Activated naive CD4-positive, alpha-beta T cell treated with anti-CD3 and anti-CD28 coated beads for 36 hours (primary cell): Measurements from ENCODE around the gene PKN2. TPM values are rescaled to one million over a fixed set of nuclear protein-coding genes. Genes with fewer than 3 reads are reported as not detected.

Source experiments
- CTCF ChIA-PET: fragments of 350-600 bp; sonication (Branson Sonifier 250); formaldehyde crosslinking; loops from one replicate; lab custom pipeline; 2021; ENCODE audit warnings: antibody characterized with exemption; lab: Charles Lee
- DNase-seq: peaks from one replicate; pipeline ENCODE4 v3.0.0-alpha.2; 2020
- H3K27ac Mint-ChIP-seq: one replicate; pipeline ENCODE4 v1.8.0; 2021; ENCODE audit warnings: mild to moderate bottlenecking, mixed read lengths
- H3K27me3 Mint-ChIP-seq: one replicate; pipeline ENCODE4 v1.8.0; 2021; ENCODE audit warnings: low read depth, mixed read lengths
- H3K36me3 Mint-ChIP-seq: one replicate; pipeline ENCODE4 v1.8.0; 2021; ENCODE audit warnings: low read depth, mixed read lengths
- H3K4me1 Mint-ChIP-seq: one replicate; pipeline ENCODE4 v1.8.0; 2021; ENCODE audit warnings: low read depth, mixed read lengths
- H3K4me3 Mint-ChIP-seq: one replicate; pipeline ENCODE4 v1.8.0; 2021; ENCODE audit warnings: mild to moderate bottlenecking, moderate library complexity, mixed read lengths
- H3K9me3 Mint-ChIP-seq: one replicate; pipeline ENCODE4 v1.8.0; 2021; ENCODE audit warnings: mixed read lengths
- intact Hi-C: fragments of 100-400 bp; cut with micrococcal nuclease; formaldehyde crosslinking; loops from one replicate; pipeline ENCODE4 v1.15.1; 2023
- total RNA-seq, 2 experiments: library from RNA; stranded (reverse); gene quantifications; one replicate each; pipeline ENCODE4 v1.2.3, GENCODE V29; 2021

Gene PKN2
- total RNA-seq, 2 experiments from 2014 or later, result 17.2 to 17.9 TPM

GRCh38 chr1:88655685-88656299 is 28.3 kb upstream of the PKN2 start:
- H3K36me3 Mint-ChIP-seq, result no peaks in the 10 kb centered on the region
- CTCF ChIA-PET, result interaction anchor here (0.6 to 5.8 kb wide), 16 partner anchors 9 to 1956 kb away, joined by 3 to 63 read pairs (median 6); partner anchors contain the start of gene PKN2
- H3K9me3 Mint-ChIP-seq, result no peaks in the 10 kb centered on the region
- H3K27ac Mint-ChIP-seq, result no peak overlapping the region
- peaks cover 14% of the 10 kb centered on the region for H3K4me1 Mint-ChIP-seq
- intact Hi-C loops, result loop anchor here (1.0 to 5.0 kb wide), 5 partner anchors 29 to 799 kb away; partner anchors contain the start of gene PKN2
- no peak for DNase-seq
- no peaks in the 10 kb centered on the region for H3K27me3 Mint-ChIP-seq
- no peak overlapping the region for H3K4me3 Mint-ChIP-seq

- CTCF ChIA-PET, result interaction anchor here (0.7 to 5.8 kb wide), 5 partner anchors 9 to 231 kb away, joined by 4 to 63 read pairs (median 10); partner anchors contain the start of gene PKN2
Measured at GRCh38 chr1:88658419-88658818, 25.7 kb upstream of the PKN2 start.

GRCh38 chr1:88659552-88659951 is 24.5 kb upstream of the PKN2 start:
- Mint-ChIP-seq H3K4me3 (no peak overlapping the region), H3K27me3 (no peaks in the 10 kb centered on the region), H3K36me3 (no peaks in the 10 kb centered on the region), H3K4me1 (peaks cover 28% of the 10 kb centered on the region), H3K27ac (no peak overlapping the region), H3K9me3 (no peaks in the 10 kb centered on the region)
- no peak for DNase-seq
- CTCF ChIA-PET, result interaction anchor here (1.5 to 5.8 kb wide), 2 partner anchors 25 to 218 kb away, joined by 10 to 63 read pairs; partner anchors contain the start of gene PKN2
- intact Hi-C loops, result loop anchor here (1.0 to 5.0 kb wide), 2 partner anchors 143 to 232 kb away; partner anchors contain the start of gene GTF2B

More at GRCh38 chr1:88658419-88658818, 25.7 kb upstream of the PKN2 start:
- intact Hi-C loops, result loop anchor here (5.0 kb wide), 1 partner anchor 144 kb away; no protein-coding TSS in a partner anchor
- H3K4me1 Mint-ChIP-seq, result peaks cover 28% of the 10 kb centered on the region
- no peaks in the 10 kb centered on the region for H3K36me3 Mint-ChIP-seq
- H3K4me3 Mint-ChIP-seq, result no peak overlapping the region
- no peaks in the 10 kb centered on the region for H3K9me3 Mint-ChIP-seq
- no peaks in the 10 kb centered on the region for H3K27me3 Mint-ChIP-seq
- no peak for DNase-seq
- H3K27ac Mint-ChIP-seq, result no peak overlapping the region

GRCh38 chr1:88661188-88661587 is 22.9 kb upstream of the PKN2 start:
- no peak for DNase-seq
- Mint-ChIP-seq H3K27ac (peak overlapping the region; percentile 46), H3K4me3 (peak overlapping the region; percentile 52), H3K9me3 (no peaks in the 10 kb centered on the region), H3K36me3 (no peaks in the 10 kb centered on the region), H3K4me1 (peaks cover 28% of the 10 kb centered on the region), H3K27me3 (no peaks in the 10 kb centered on the region)
- CTCF ChIA-PET, result interaction anchor here (0.6 to 1.5 kb wide), 5 partner anchors 20 to 217 kb away, joined by 3 to 5 read pairs (median 3); no protein-coding TSS in a partner anchor
- intact Hi-C loops, result loop anchor here (1.0 to 5.0 kb wide), 2 partner anchors 23 to 1334 kb away; partner anchors contain the start of genes LMO4 and PKN2

- CTCF ChIA-PET, result interaction anchor here (1.5 kb wide), 1 partner anchor 216 kb away, joined by 5 read pairs; no protein-coding TSS in a partner anchor
- intact Hi-C loops, result loop anchor here (1.0 to 5.0 kb wide), 2 partner anchors 22 to 1335 kb away; partner anchors contain the start of genes LMO4 and PKN2
- no peak overlapping the region for H3K27ac Mint-ChIP-seq
- no peaks in the 10 kb centered on the region for H3K27me3 Mint-ChIP-seq
- H3K4me1 Mint-ChIP-seq, result peaks cover 28% of the 10 kb centered on the region
- H3K4me3 Mint-ChIP-seq, result no peak overlapping the region
- H3K36me3 Mint-ChIP-seq, result no peaks in the 10 kb centered on the region
- H3K9me3 Mint-ChIP-seq, result no peaks in the 10 kb centered on the region
- no peak for DNase-seq
Measured at GRCh38 chr1:88661951-88662699, 21.9 kb upstream of the PKN2 start.

GRCh38 chr1:88662723-88663122 is 21.4 kb upstream of the PKN2 start:
- intact Hi-C loops, result loop anchor here (5.0 kb wide), 1 partner anchor 1335 kb away; the partner anchor contains the start of gene LMO4
- no peaks in the 10 kb centered on the region for H3K36me3 Mint-ChIP-seq
- CTCF ChIA-PET, result no interaction called here
- no peaks in the 10 kb centered on the region for H3K27me3 Mint-ChIP-seq
- no peak for DNase-seq
- no peak overlapping the region for H3K27ac Mint-ChIP-seq
- H3K9me3 Mint-ChIP-seq, result no peaks in the 10 kb centered on the region
- H3K4me1 Mint-ChIP-seq, result peaks cover 28% of the 10 kb centered on the region
- no peak overlapping the region for H3K4me3 Mint-ChIP-seq

GRCh38 chr1:88668405-88668804 is 15.7 kb upstream of the PKN2 start:
- Mint-ChIP-seq H3K4me3 (no peak overlapping the region), H3K36me3 (no peaks in the 10 kb centered on the region), H3K4me1 (no peaks in the 10 kb centered on the region), H3K27me3 (no peaks in the 10 kb centered on the region), H3K27ac (no peak overlapping the region), H3K9me3 (no peaks in the 10 kb centered on the region)
- intact Hi-C loops, result no loop called here
- no peak for DNase-seq
- CTCF ChIA-PET, result interaction anchor here (1.2 to 1.8 kb wide), 2 partner anchors 12 to 14 kb away, joined by 4 to 5 read pairs; no protein-coding TSS in a partner anchor

- H3K9me3 Mint-ChIP-seq, result no peaks in the 10 kb centered on the region
- CTCF ChIA-PET, result no interaction called here
Measured at GRCh38 chr1:88670462-88670861, 13.6 kb upstream of the PKN2 start.

GRCh38 chr1:88673446-88673845 is 10.6 kb upstream of the PKN2 start:
- intact Hi-C loops, result no loop called here
- Mint-ChIP-seq H3K36me3 (no peaks in the 10 kb centered on the region), H3K9me3 (no peaks in the 10 kb centered on the region), H3K4me1 (no peaks in the 10 kb centered on the region), H3K27ac (no peak overlapping the region), H3K27me3 (no peaks in the 10 kb centered on the region), H3K4me3 (no peak overlapping the region)
- CTCF ChIA-PET, result interaction anchor here (0.6 kb wide), 1 partner anchor 204 kb away, joined by 3 read pairs; no protein-coding TSS in a partner anchor
- no peak for DNase-seq

More at GRCh38 chr1:88670462-88670861, 13.6 kb upstream of the PKN2 start:
- H3K36me3 Mint-ChIP-seq, result no peaks in the 10 kb centered on the region
- DNase-seq, result no peak
- H3K27me3 Mint-ChIP-seq, result no peaks in the 10 kb centered on the region
- H3K4me3 Mint-ChIP-seq, result no peak overlapping the region
- no peaks in the 10 kb centered on the region for H3K4me1 Mint-ChIP-seq
- intact Hi-C loops, result no loop called here
- H3K27ac Mint-ChIP-seq, result no peak overlapping the region

- Mint-ChIP-seq H3K9me3 (no peaks in the 10 kb centered on the region), H3K27me3 (no peaks in the 10 kb centered on the region), H3K27ac (no peak overlapping the region), H3K36me3 (no peaks in the 10 kb centered on the region), H3K4me3 (no peak overlapping the region), H3K4me1 (peaks cover 13% of the 10 kb centered on the region)
- intact Hi-C loops, result no loop called here
- DNase-seq, result no peak
- CTCF ChIA-PET, result no interaction called here
Measured at GRCh38 chr1:88678405-88678804, 5.7 kb upstream of the PKN2 start.

- DNase-seq, result no peak
- CTCF ChIA-PET, result interaction anchor here (0.5 to 1.1 kb wide), 4 partner anchors 20 to 83 kb away, joined by 3 to 6 read pairs (median 4); no protein-coding TSS in a partner anchor
- no peak overlapping the region for H3K4me3 Mint-ChIP-seq
- peaks cover 4% of the 10 kb centered on the region for H3K36me3 Mint-ChIP-seq
- peaks cover 17% of the 10 kb centered on the region for H3K4me1 Mint-ChIP-seq
- no peaks in the 10 kb centered on the region for H3K9me3 Mint-ChIP-seq
- peak overlapping the region; percentile 5 for H3K27ac Mint-ChIP-seq
- no peaks in the 10 kb centered on the region for H3K27me3 Mint-ChIP-seq
- intact Hi-C loops, result loop anchor here (5.0 to 10.0 kb wide), 5 partner anchors 517 to 1976 kb away; partner anchors contain the start of genes GBP4, SH3GLB1 and ZNF326
Measured at GRCh38 chr1:88680471-88680870, 3.6 kb upstream of the PKN2 start.
